PFSK-1 (cell line): ENCODE results near the gene RSPH6A.

ENCODE experiments used
- FOXP2 ChIP-seq: optimal IDR thresholded peaks from 2 replicates; pipeline ENCODE3; 2011; ENCODE audit warnings: borderline replicate concordance, control low read depth, inconsistent platforms; ENCODE audit not compliant: insufficient read depth; ENCODE audit errors: extremely low read length, extremely low read depth
- POLR2AphosphoS5 ChIP-seq: IDR thresholded peaks from 2 replicates; pipeline ENCODE4 v1.6.1; 2012; ENCODE audit warnings: low read depth, mild to moderate bottlenecking, control low read depth, low read length, moderate library complexity
- REST ChIP-seq, 2 experiments: IDR thresholded peaks; 2 replicates each; pipeline versions ENCODE4 v1.6.1 to v1.8.0; 2011 to 2012; ENCODE audit warnings: low read depth in 2 of 2, low read length in 2 of 2, control low read depth in 1 of 2, inconsistent platforms in 1 of 2, mild to moderate bottlenecking in 1 of 2, moderate library complexity in 1 of 2; ENCODE audit not compliant: insufficient read depth in 1 of 2
- SIN3A ChIP-seq: IDR thresholded peaks from 2 replicates; pipeline ENCODE4 v1.6.1; 2012; ENCODE audit warnings: mild to moderate bottlenecking, low read length, moderate library complexity, borderline replicate concordance; ENCODE audit not compliant: insufficient read depth
- TAF1 ChIP-seq: IDR thresholded peaks from 2 replicates; pipeline ENCODE4 v1.6.1; 2012; ENCODE audit warnings: low read length, control low read depth, borderline replicate concordance; ENCODE audit not compliant: insufficient read depth

RSPH6A gene

DNA sequence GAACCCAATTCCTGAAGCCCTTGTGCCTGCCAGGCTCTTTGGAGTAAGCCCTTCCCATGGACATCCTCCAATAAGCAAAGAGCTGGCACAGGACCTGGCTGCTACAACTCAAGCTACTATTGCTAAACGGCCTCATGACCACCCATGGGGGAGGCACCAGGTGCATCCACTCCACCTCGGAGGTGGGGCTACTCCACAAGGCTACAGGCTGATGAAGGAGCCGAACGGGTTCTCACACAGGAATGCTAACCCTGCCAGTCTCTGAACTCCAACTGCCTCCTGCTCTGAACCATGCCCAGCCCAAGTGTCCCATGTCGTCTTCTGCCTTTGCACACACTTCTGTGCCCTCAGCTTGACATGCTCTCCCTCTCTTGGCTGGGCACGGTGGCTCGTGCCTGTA, 37.9 kb upstream of the RSPH6A start:
- TF ChIP-seq SIN3A, result no peak
- no peak for TF ChIP-seq FOXP2
- no peak for TF ChIP-seq POLR2AphosphoS5
- TF ChIP-seq REST (IDR thresholded peaks at IDR 0.05; ENCODE audit: insufficient read depth in 1 of 2, low read depth in 2 of 2, low read length in 2 of 2), result no peak
- no peak for TF ChIP-seq TAF1

DNA sequence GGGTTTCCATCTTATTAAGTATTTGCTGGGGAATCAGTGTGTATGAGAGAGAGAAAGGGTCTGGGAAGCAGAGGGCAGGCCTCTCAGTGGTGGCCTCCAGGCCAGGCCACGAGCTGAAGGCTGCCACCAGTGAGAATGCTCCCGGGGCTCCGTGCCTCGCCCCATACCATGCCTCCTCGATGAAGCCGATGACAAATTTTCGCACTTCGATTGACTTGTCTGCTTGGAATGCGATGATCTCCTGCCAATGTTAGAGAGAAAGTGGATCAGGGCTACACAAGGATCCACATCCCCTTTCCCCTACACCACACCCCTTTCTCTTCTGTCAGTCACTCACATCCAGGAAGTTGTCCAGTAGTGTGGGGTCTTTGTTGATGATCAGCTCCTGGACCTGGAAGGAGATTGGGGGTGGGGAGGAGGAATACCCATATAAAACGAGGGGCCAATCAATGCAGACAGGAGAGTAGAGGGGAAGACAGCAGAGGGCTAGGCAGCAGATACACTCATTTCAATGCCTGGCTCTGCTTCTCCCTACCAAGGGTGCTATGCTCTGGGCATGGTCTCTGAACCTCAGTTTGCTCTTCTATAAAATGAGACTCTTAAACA, 37.1 kb upstream of the RSPH6A start:
- no peak for TF ChIP-seq SIN3A
- TF ChIP-seq POLR2AphosphoS5, result no peak
- TF ChIP-seq REST (IDR thresholded peaks at IDR 0.05; ENCODE audit: insufficient read depth in 1 of 2, low read depth in 2 of 2, low read length in 2 of 2), result no peak
- no peak for TF ChIP-seq TAF1
- no peak for TF ChIP-seq FOXP2

GRCh38 chr19:45848922-45849321, 33.8 kb upstream of the RSPH6A start:
- no peak for TF ChIP-seq REST (IDR thresholded peaks at IDR 0.05; ENCODE audit: insufficient read depth in 1 of 2, low read depth in 2 of 2, low read length in 2 of 2)
- TF ChIP-seq TAF1, result no peak
- TF ChIP-seq SIN3A, result no peak
- TF ChIP-seq FOXP2, result no peak
- no peak for TF ChIP-seq POLR2AphosphoS5

GRCh38 chr19:45847663-45848062, 32.6 kb upstream of the RSPH6A start:
- TF ChIP-seq TAF1 (no peak), POLR2AphosphoS5 (no peak), SIN3A (no peak), REST (IDR thresholded peaks at IDR 0.05; ENCODE audit: insufficient read depth in 1 of 2, low read depth in 2 of 2, low read length in 2 of 2) (no peak), FOXP2 (no peak)
